NCI-H345 treated with DMSO at 0.1 percent for 48 hours (cell line): Measurements from ENCODE around the gene DMPK.
A peak's percentile ranks its signal among the peaks of the same experiment; 100 is the strongest.

Source experiments
- DNase-seq: peaks from one replicate; lab custom pipeline; 2025; ENCODE audit not compliant: unreplicated experiment; lab: John Stamatoyannopoulos, UW

Gene DMPK

GRCh38 chr19:45786533-45786894 is 4.2 kb upstream of the DMPK start:
- no peak for DNase-seq

GRCh38 chr19:45785781-45786532 is 3.7 kb upstream of the DMPK start:
- no peak for DNase-seq

GRCh38 chr19:45785097-45785496 is 2.8 kb upstream of the DMPK start:
- no peak for DNase-seq

- DNase-seq = no peak
Measured at GRCh38 chr19:45784096-45784495, 1.8 kb upstream of the DMPK start.

- no peak for DNase-seq
Measured at GRCh38 chr19:45782820-45783785, 813 bp upstream of the DMPK start.

- DNase-seq = peak; percentile 24
Measured at GRCh38 chr19:45781214-45782161, 802 bp downstream of the DMPK start.

- no peak for DNase-seq
Measured at GRCh38 chr19:45780448-45781213, 1.7 kb downstream of the DMPK start.

- no peak for DNase-seq
Measured at GRCh38 chr19:45780146-45780447, 2.2 kb downstream of the DMPK start.

- DNase-seq = peak; percentile 50
Measured at GRCh38 chr19:45779231-45780145, 2.8 kb downstream of the DMPK start.

- DNase-seq = no peak
Measured at GRCh38 chr19:45778010-45778661, 4.2 kb downstream of the DMPK start.

GRCh38 chr19:45777395-45777961 is 4.8 kb downstream of the DMPK start:
- DNase-seq = no peak

- no peak for DNase-seq
Measured at GRCh38 chr19:45774765-45775164, 7.5 kb downstream of the DMPK start.

GRCh38 chr19:45773384-45773783 is 8.9 kb downstream of the DMPK start:
- DNase-seq = no peak

GRCh38 chr19:45772912-45773311 is 9.4 kb downstream of the DMPK start:
- no peak for DNase-seq

- DNase-seq = no peak
Measured at GRCh38 chr19:45772130-45772840, 10.0 kb downstream of the DMPK start.

GRCh38 chr19:45771311-45771933 is 10.9 kb downstream of the DMPK start:
- DNase-seq = no peak
